HCT116 (cell line): ENCODE data around the gene CGNL1. TPM values are rescaled to one million over a fixed set of nuclear protein-coding genes. Genes with fewer than 3 reads are reported as not detected.

Source experiments
- ATAC-seq: fragments of 200-7000 bp; cut with Tn5 transposase; 2 replicates; pipeline ENCODE4 v1.9.1; 2020; ENCODE audit warnings: mild to moderate bottlenecking, moderate library complexity
- BruUV-seq: library from RNA; stranded (reverse); fragments of 400-500 nt; replicated peaks from 2 replicates; lab custom pipeline; 2021; lab: Mats Ljungman, UMichigan
- CTCF ChIA-PET: fragments of 300-600 bp; sonication (Branson Sonifier 250); formaldehyde crosslinking; loops from one replicate; lab custom pipeline; 2021; ENCODE audit warnings: antibody characterized with exemption; lab: Charles Lee
- POLR2A ChIA-PET: fragments of 300-600, 350-600 bp; sonication (Branson Sonifier 250); formaldehyde crosslinking; loops from one replicate; lab custom pipeline; 2021; ENCODE audit warnings: antibody characterized with exemption; lab: Charles Lee
- RAD21 ChIA-PET, 2 experiments: fragments of 300-600 bp; sonication (Branson Sonifier 250); formaldehyde crosslinking; loops; one replicate each; lab custom pipeline; 2023; ENCODE audit warnings: low total read pairs in 2 of 2; ENCODE audit not compliant: uncharacterized antibody in 2 of 2, unreplicated experiment in 2 of 2, low non-redundant PET in 1 of 2; lab: Charles Lee
- DNase-seq: peaks from one replicate; pipeline ENCODE4 v3.0.0-alpha.2; 2010; ENCODE audit warnings: low read depth, low spot score
- H2AFZ ChIP-seq: fragments of 200-600 bp; shearing (Covaris generic), sonication (generic); 2 replicates; pipeline ENCODE4 v1.6.1; 2017; ENCODE audit warnings: low read depth, mixed run types, mixed read lengths, antibody characterized with exemption, low read length; ENCODE audit not compliant: poor library complexity, severe bottlenecking
- H3K27ac ChIP-seq: 2 replicates; pipeline ENCODE4 v1.5.1; 2012; ENCODE audit warnings: low read depth, low read length
- H3K27me3 ChIP-seq: fragments of 200-600 bp; sonication (generic); 2 replicates; pipeline ENCODE4 v1.6.1; 2016; ENCODE audit warnings: mixed run types, low read length, mixed read lengths; ENCODE audit not compliant: insufficient read depth
- H3K36me3 ChIP-seq, 2 experiments: fragments of 200-500 bp in 1 of 2; fragments of 200-600 bp in 1 of 2; sonication (Bioruptor generic) in 1 of 2; sonication (generic) in 1 of 2; 2 replicates each; pipeline versions ENCODE4 v1.5.1 to v1.6.1; 2014 to 2016; ENCODE audit warnings: low read length in 2 of 2, inconsistent platforms in 1 of 2, mixed read lengths in 1 of 2, mixed run types in 1 of 2; ENCODE audit not compliant: insufficient read depth in 2 of 2, control insufficient read depth in 1 of 2
- H3K4me1 ChIP-seq, 2 experiments: fragments of 200-600 bp in 1 of 2; sonication (generic) in 1 of 2; 2 replicates each; pipeline versions ENCODE4 v1.5.1 to v1.6.1; 2012 to 2017; ENCODE audit warnings: low read length in 2 of 2, inconsistent platforms in 1 of 2, mild to moderate bottlenecking in 1 of 2, mixed read lengths in 1 of 2, mixed run types in 1 of 2, moderate library complexity in 1 of 2; ENCODE audit not compliant: insufficient read depth in 2 of 2, control insufficient read depth in 1 of 2
- H3K4me2 ChIP-seq: fragments of 200-600 bp; sonication (generic); 2 replicates; pipeline ENCODE4 v1.6.1; 2017; ENCODE audit warnings: mixed run types, low read length, mixed read lengths
- H3K4me3 ChIP-seq, 2 experiments: fragments of 200-600 bp in 1 of 2; sonication (generic) in 1 of 2; replicated peaks in 1 of 2; 2 replicates each; pipeline ENCODE4 v1.5.1; 2011 to 2016; ENCODE audit warnings: low read length in 2 of 2, control low read depth in 1 of 2, low read depth in 1 of 2, mild to moderate bottlenecking in 1 of 2, mixed read lengths in 1 of 2, mixed run types in 1 of 2
- H3K79me2 ChIP-seq: fragments of 200-600 bp; sonication (generic); 2 replicates; pipeline ENCODE4 v1.6.1; 2017; ENCODE audit warnings: mild to moderate bottlenecking, mixed run types, low read length, moderate library complexity, mixed read lengths; ENCODE audit not compliant: insufficient read depth
- H3K9ac ChIP-seq: fragments of 200-600 bp; sonication (generic); 2 replicates; pipeline ENCODE4 v1.6.1; 2016; ENCODE audit warnings: low read length, mixed read lengths
- H3K9me2 ChIP-seq: fragments of 200-600 bp; sonication (generic), shearing (Covaris generic); 2 replicates; pipeline ENCODE4 v1.6.1; 2017; ENCODE audit warnings: mixed run types, mild to moderate bottlenecking, moderate library complexity; ENCODE audit not compliant: insufficient read depth
- H3K9me3 ChIP-seq, 2 experiments: fragments of 200-500 bp in 1 of 2; fragments of 200-600 bp in 1 of 2; sonication (Bioruptor generic) in 1 of 2; sonication (generic) in 1 of 2; 2 replicates each; pipeline ENCODE4 v1.6.1; 2014 to 2017; ENCODE audit warnings: low read length in 2 of 2, mixed read lengths in 2 of 2, inconsistent platforms in 1 of 2, low read depth in 1 of 2, mild to moderate bottlenecking in 1 of 2, mixed run types in 1 of 2, moderate library complexity in 1 of 2; ENCODE audit not compliant: control insufficient read depth in 1 of 2, insufficient read depth in 1 of 2
- H4K20me1 ChIP-seq: fragments of 200-600 bp; sonication (generic), shearing (Covaris generic); 2 replicates; pipeline ENCODE4 v1.6.1; 2017; ENCODE audit warnings: mixed run types, mild to moderate bottlenecking, moderate library complexity; ENCODE audit not compliant: insufficient read depth
- ATF3 ChIP-seq: IDR thresholded peaks from 2 replicates; pipeline ENCODE4 v1.6.1; 2012
- CBX3 ChIP-seq: IDR thresholded peaks from 2 replicates; pipeline ENCODE4 v1.6.1; 2012; ENCODE audit warnings: low read depth
- EGR1 ChIP-seq: IDR thresholded peaks from 2 replicates; pipeline ENCODE4 v1.6.1; 2012; ENCODE audit warnings: low read depth
- ELF1 ChIP-seq: IDR thresholded peaks from 2 replicates; pipeline ENCODE4 v1.6.1; 2012; ENCODE audit warnings: low read depth, borderline replicate concordance
- EZH2 ChIP-seq: fragments of 200-600 bp; sonication (generic); IDR thresholded peaks from 2 replicates; pipeline ENCODE4 v1.6.1; 2017; ENCODE audit warnings: antibody characterized with exemption, mixed run types
- EZH2phosphoT487 ChIP-seq: fragments of 200-600 bp; IDR thresholded peaks from 2 replicates; pipeline ENCODE4 v1.6.1; 2018; ENCODE audit warnings: antibody characterized with exemption, borderline replicate concordance
- FOSL1 ChIP-seq: IDR thresholded peaks from 2 replicates; pipeline ENCODE4 v1.6.1; 2012; ENCODE audit warnings: low read depth
- POLR2A ChIP-seq: IDR thresholded peaks from 2 replicates; pipeline ENCODE4 v1.7.0; 2011; ENCODE audit warnings: borderline replicate concordance; ENCODE audit not compliant: insufficient read depth, insufficient read length; ENCODE audit errors: extremely low read depth
- POLR2AphosphoS5 ChIP-seq: IDR thresholded peaks from 2 replicates; pipeline ENCODE4 v1.6.1; 2011; ENCODE audit warnings: mild to moderate bottlenecking, low read depth, low read length, moderate library complexity
- RAD21 ChIP-seq: IDR thresholded peaks from 2 replicates; pipeline ENCODE4 v1.6.1; 2012; ENCODE audit warnings: low read depth, mild to moderate bottlenecking
- SIN3A ChIP-seq: IDR thresholded peaks from 2 replicates; pipeline ENCODE4 v1.6.1; 2012; ENCODE audit warnings: low read depth
- SP1 ChIP-seq: IDR thresholded peaks from 2 replicates; pipeline ENCODE4 v1.6.1; 2012; ENCODE audit warnings: low read depth
- SRF ChIP-seq: IDR thresholded peaks from 2 replicates; pipeline ENCODE4 v1.6.1; 2012; ENCODE audit warnings: low read depth
- ZNF274 ChIP-seq: fragments of 200-500 bp; sonication (Bioruptor generic); IDR thresholded peaks from 2 replicates; pipeline ENCODE4 v1.6.1; 2014; ENCODE audit warnings: mild to moderate bottlenecking, low read depth, low read length, inconsistent platforms
- intact Hi-C: fragments of 100-400 bp; cut with micrococcal nuclease; formaldehyde crosslinking; loops from 2 replicates; pipeline ENCODE4 v1.10.0; 2022
- total RNA-seq: library from RNA; stranded (reverse); gene quantifications from one replicate; pipeline ENCODE4 v1.2.1, GENCODE V29; 2021; ENCODE audit not compliant: unreplicated experiment
- TF ChIP-seq, protein P1 (sequence below): IDR thresholded peaks from 2 replicates; pipeline ENCODE4 v1.6.1; 2011; ENCODE audit warnings: mild to moderate bottlenecking, low read length, moderate library complexity; ENCODE audit not compliant: insufficient replicate concordance; ENCODE audit errors: extremely low read depth

CGNL1 gene
- total RNA-seq, 1 experiment from 2014 or later: 2.2 TPM

DNA sequence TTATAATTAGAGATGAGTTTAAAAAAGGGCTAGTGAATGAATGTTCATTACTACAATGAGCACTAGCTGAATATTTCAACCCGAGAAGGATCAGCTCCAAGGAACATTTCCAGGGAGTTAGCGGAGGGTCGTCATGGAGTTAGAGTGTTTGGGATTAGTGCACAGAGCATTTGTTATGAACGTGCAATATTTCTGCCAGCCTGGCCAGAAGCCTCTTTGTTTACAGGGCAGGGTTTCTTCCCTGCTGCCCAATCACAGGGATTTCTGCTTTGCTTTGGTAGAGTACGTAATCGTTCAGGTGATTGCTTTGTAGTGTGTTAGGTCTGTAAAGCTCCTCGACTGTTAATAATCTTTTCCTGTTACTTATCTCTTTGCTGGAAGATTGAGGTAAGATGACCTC is 5.9 kb downstream of the CGNL1 start:
- CTCF ChIA-PET: no interaction called here
- DNase-seq (no peak), ATAC-seq (no peak)
- H3K9me2 ChIP-seq: no peaks in the 10 kb centered on the region
- H3K36me3 ChIP-seq: no peaks in the 10 kb centered on the region
- POLR2A ChIA-PET: no interaction called here
- no peak overlapping the region for H3K27ac ChIP-seq
- H2AFZ ChIP-seq: no peak overlapping the region
- intact Hi-C loops: no loop called here
- H3K4me3 ChIP-seq: no peak overlapping the region
- H3K27me3 ChIP-seq: no peaks in the 10 kb centered on the region
- H4K20me1 ChIP-seq: no peaks in the 10 kb centered on the region
- H3K4me1 ChIP-seq: peaks cover 0 to 3% of the 10 kb centered on the region in 2 experiments; a peak in 2 of 4 replicates
- no peak overlapping the region for H3K9ac ChIP-seq
- no peaks in the 10 kb centered on the region for H3K9me3 ChIP-seq
- BruUV-seq: no TSS peak
- H3K79me2 ChIP-seq: no peaks in the 10 kb centered on the region
- no peak overlapping the region for H3K4me2 ChIP-seq
- no peak for TF ChIP-seq EZH2phosphoT487
- no peak for TF ChIP-seq FOSL1
- no peak for TF ChIP-seq SRF
- TF ChIP-seq ATF3: no peak
- TF ChIP-seq SIN3A: no peak
- TF ChIP-seq POLR2A: no peak
- TF ChIP-seq ELF1: no peak
- TF ChIP-seq RAD21: no peak
- no peak for TF ChIP-seq EGR1
- no peak for TF ChIP-seq SP1
- no peak for TF ChIP-seq CBX3
- TF ChIP-seq, protein P1, sequence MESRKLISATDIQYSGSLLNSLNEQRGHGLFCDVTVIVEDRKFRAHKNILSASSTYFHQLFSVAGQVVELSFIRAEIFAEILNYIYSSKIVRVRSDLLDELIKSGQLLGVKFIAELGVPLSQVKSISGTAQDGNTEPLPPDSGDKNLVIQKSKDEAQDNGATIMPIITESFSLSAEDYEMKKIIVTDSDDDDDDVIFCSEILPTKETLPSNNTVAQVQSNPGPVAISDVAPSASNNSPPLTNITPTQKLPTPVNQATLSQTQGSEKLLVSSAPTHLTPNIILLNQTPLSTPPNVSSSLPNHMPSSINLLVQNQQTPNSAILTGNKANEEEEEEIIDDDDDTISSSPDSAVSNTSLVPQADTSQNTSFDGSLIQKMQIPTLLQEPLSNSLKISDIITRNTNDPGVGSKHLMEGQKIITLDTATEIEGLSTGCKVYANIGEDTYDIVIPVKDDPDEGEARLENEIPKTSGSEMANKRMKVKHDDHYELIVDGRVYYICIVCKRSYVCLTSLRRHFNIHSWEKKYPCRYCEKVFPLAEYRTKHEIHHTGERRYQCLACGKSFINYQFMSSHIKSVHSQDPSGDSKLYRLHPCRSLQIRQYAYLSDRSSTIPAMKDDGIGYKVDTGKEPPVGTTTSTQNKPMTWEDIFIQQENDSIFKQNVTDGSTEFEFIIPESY: no peak
- no peak for TF ChIP-seq POLR2AphosphoS5
- TF ChIP-seq EZH2: no peak
- TF ChIP-seq ZNF274: no peak
- TF ChIP-seq, all 23 proteins: peak for 0
- RAD21 ChIA-PET: no interaction called here
